K562 (cell line): Measurements from ENCODE around the gene POLR3E. TPM values are rescaled to one million over a fixed set of nuclear protein-coding genes. Genes with fewer than 3 reads are reported as not detected.
A peak's percentile ranks its signal among the peaks of the same experiment; 100 is the strongest.

Experiments used
- ARID3A ChIP-seq: IDR thresholded peaks from 2 replicates; pipeline ENCODE4 v1.6.1; 2012; ENCODE audit warnings: low read depth, low read length, improper control_type of control experiment, borderline replicate concordance
- ATF1 ChIP-seq, 2 experiments: fragments of 450-650 bp in 1 of 2; IDR thresholded peaks; 2 replicates each; pipeline ENCODE4 v1.6.1; 2016; ENCODE audit warnings: missing compliant biosample characterization in 1 of 2, missing genetic modification characterization in 1 of 2
- CREB3L1 ChIP-seq: fragments of 450-650 bp; IDR thresholded peaks from 2 replicates; pipeline ENCODE4 v1.6.1; 2014; ENCODE audit warnings: low read depth, mild to moderate bottlenecking, moderate library complexity, borderline replicate concordance
- EHMT2 ChIP-seq: fragments of 450-650 bp; IDR thresholded peaks from 2 replicates; pipeline ENCODE4 v1.6.1; 2018; ENCODE audit warnings: antibody characterized with exemption
- FOXP1 ChIP-seq: sonication (generic); formaldehyde crosslinking; IDR thresholded peaks from 2 replicates; pipeline ENCODE4 v1.8.0; 2022; ENCODE audit warnings: mild to moderate bottlenecking, missing genetic modification reagents
- GTF2B ChIP-seq: IDR thresholded peaks from 2 replicates; pipeline ENCODE4 v1.6.1; 2011; ENCODE audit not compliant: insufficient read length; ENCODE audit errors: extremely low read depth
- GTF2E2 ChIP-seq: fragments of 200-800 bp; sonication (Bioruptor generic); IDR thresholded peaks from 2 replicates; pipeline ENCODE4 v1.6.1; 2016; ENCODE audit warnings: missing genetic modification characterization, missing compliant biosample characterization
- HDAC6 ChIP-seq: IDR thresholded peaks from 2 replicates; pipeline ENCODE4 v1.6.1; 2012; ENCODE audit warnings: low read depth, mild to moderate bottlenecking, control low read depth, inconsistent platforms, low read length, moderate library complexity
- HDAC8 ChIP-seq: fragments of 450-650 bp; IDR thresholded peaks from 2 replicates; pipeline ENCODE4 v1.6.1; 2016; ENCODE audit warnings: mild to moderate bottlenecking, missing genetic modification characterization, moderate library complexity, missing compliant biosample characterization
- KLF10 ChIP-seq: fragments of 250-450 bp; sonication (Bioruptor Pico); IDR thresholded peaks from 2 replicates; pipeline ENCODE4 v1.6.1; 2021; ENCODE audit warnings: matching md5 sums
- MAFK ChIP-seq: IDR thresholded peaks from 2 replicates; pipeline ENCODE4 v1.6.1; 2011; ENCODE audit warnings: low read length, improper control_type of control experiment
- NR3C1 ChIP-seq: sonication (generic); formaldehyde crosslinking; IDR thresholded peaks from 2 replicates; pipeline ENCODE4 v1.8.1; 2022; ENCODE audit warnings: missing genetic modification reagents
- PATZ1 ChIP-seq: fragments of 250-450 bp; sonication (Bioruptor Pico); IDR thresholded peaks from 2 replicates; pipeline ENCODE4 v1.5.0; 2020; ENCODE audit warnings: mild to moderate bottlenecking, borderline replicate concordance
- POLR2B ChIP-seq: fragments of 450-650 bp; IDR thresholded peaks from 2 replicates; pipeline ENCODE4 v1.6.1; 2018; ENCODE audit warnings: low read depth; ENCODE audit not compliant: partially characterized antibody
- POLR3A ChIP-seq: IDR thresholded peaks from 2 replicates; pipeline ENCODE4 v1.6.1; 2011; ENCODE audit warnings: borderline replicate concordance, mild to moderate bottlenecking, moderate library complexity; ENCODE audit not compliant: insufficient read length, insufficient read depth; ENCODE audit errors: extremely low read depth
- RFX1 ChIP-seq: fragments of 450-650 bp; IDR thresholded peaks from 2 replicates; pipeline ENCODE4 v1.6.1; 2016; ENCODE audit warnings: mild to moderate bottlenecking, moderate library complexity
- SAP30 ChIP-seq: fragments of 200-600 bp; sonication (generic); IDR thresholded peaks from 2 replicates; pipeline ENCODE4 v1.6.1; 2012; ENCODE audit warnings: borderline replicate concordance, low read depth, mild to moderate bottlenecking, moderate library complexity, low read length, control low read depth, inconsistent platforms; ENCODE audit not compliant: insufficient read depth, poor library complexity, severe bottlenecking
- SIX5 ChIP-seq, 2 experiments: IDR thresholded peaks; 2 replicates each; pipeline ENCODE4 v1.6.1; 2011; ENCODE audit warnings: low read length in 2 of 2, borderline replicate concordance in 1 of 2, low read depth in 1 of 2, mild to moderate bottlenecking in 1 of 2, moderate library complexity in 1 of 2; ENCODE audit not compliant: insufficient read depth in 1 of 2
- TAF7 ChIP-seq: fragments of 450-650 bp; IDR thresholded peaks from 2 replicates; pipeline ENCODE4 v1.6.1; 2016; ENCODE audit warnings: missing genetic modification characterization, missing compliant biosample characterization
- TRIM28 ChIP-seq: fragments of 450-650 bp; IDR thresholded peaks from 2 replicates; pipeline ENCODE4 v1.6.1; 2017
- ZKSCAN1 ChIP-seq: fragments of 150-350 bp; IDR thresholded peaks from 2 replicates; pipeline ENCODE4 v1.6.1; 2016; ENCODE audit warnings: low read depth, low read length
- ZNF695 ChIP-seq: fragments of 450-650 bp; formaldehyde crosslinking; IDR thresholded peaks from 2 replicates; pipeline ENCODE4 v1.4.0; 2020; ENCODE audit warnings: mild to moderate bottlenecking, moderate library complexity
- polyA plus RNA-seq, 8 experiments: library from polyadenylated mRNA; depleted of rRNA in 4 of 8; stranded (reverse) in 5 of 8; unstranded in 3 of 8; fragments of >200 nt; fragmentation: Nextera tagmentation in 2 of 8; fragmentation: Illumina TruSeq in 1 of 8; extraction: Ambion mirVana in 2 of 8; extraction: Trizol in 1 of 8; gene quantifications; 2 replicates each; pipeline versions ENCODE4 v1.2.1 to v1.2.3, GENCODE V29; 2011 to 2014; ENCODE audit warnings: inconsistent platforms in 1 of 8, missing spikeins in 1 of 8
- total RNA-seq, 7 experiments: library from RNA; depleted of rRNA in 6 of 7; stranded (reverse); fragments of >200 nt in 6 of 7; fragmentation: Illumina TruSeq in 2 of 7; extraction: Trizol in 2 of 7; gene quantifications; 2 replicates each; pipeline versions ENCODE4 v1.2.1 to v1.2.3, GENCODE V29; 2011 to 2021; ENCODE audit warnings: low replicate concordance in 1 of 7

The POLR3E gene
- total and polyA plus RNA-seq, 9 of the 15 experiments (the other 6 are each of a cell fraction or from before 2014, with no cell fraction given) = 17.7 to 151 (median 82.6) TPM

- TF ChIP-seq SIX5 (IDR thresholded peaks at IDR 0.05; ENCODE audit: borderline replicate concordance in 1 of 2, insufficient read depth in 1 of 2, low read depth in 1 of 2, low read length in 2 of 2) (no peak), EHMT2 (no peak), KLF10 (CRISPR knock-in tag) (no peak), ARID3A (no peak), ATF1 (CRISPR knock-in tag; IDR thresholded peaks at IDR 0.05) (no peak), ATF1 (tag; IDR thresholded peaks at IDR 0.05) (peak; percentile 96), MAFK (no peak; the same call in 1 of the 2 replicates), CREB3L1 (no peak), HDAC8 (tag) (no peak), PATZ1 (CRISPR knock-in tag) (no peak), HDAC6 (no peak), POLR3A (peak; percentile 90), FOXP1 (CRISPR knock-in tag) (no peak), GTF2B (no peak), NR3C1 (CRISPR knock-in tag) (no peak), SAP30 (peak; percentile 3), POLR2B (peak; percentile 75), TRIM28 (peak; percentile 43; the same call in 1 of the 2 replicates), TAF7 (tag) (no peak), ZKSCAN1 (no peak), ZNF695 (CRISPR knock-in tag) (no peak), RFX1 (no peak), GTF2E2 (tag) (no peak)
These were observed 893 bp downstream of the POLR3E start (continued) for GRCh38 chr16:22297871-22298733.
